Measurements from ENCODE around the gene COL5A1.

GRCh38 chr9:134793288-134794188 is 151.9 kb downstream of the COL5A1 start:
- TF ChIP-seq CTCF (IDR thresholded peaks at IDR 0.05 in 4 of 5, conservative IDR thresholded peaks at IDR 0.05 in 1 of 5) (no peak), POLR2A (IDR thresholded peaks at IDR 0.05) (no peak)
